ENCODE measurements around the gene MISP. TPM values are rescaled to one million over a fixed set of nuclear protein-coding genes. Genes with fewer than 3 reads are reported as not detected.

The MISP gene
- total RNA-seq, 2 donors from 2014 or later, result 285 to 320 TPM

DNA sequence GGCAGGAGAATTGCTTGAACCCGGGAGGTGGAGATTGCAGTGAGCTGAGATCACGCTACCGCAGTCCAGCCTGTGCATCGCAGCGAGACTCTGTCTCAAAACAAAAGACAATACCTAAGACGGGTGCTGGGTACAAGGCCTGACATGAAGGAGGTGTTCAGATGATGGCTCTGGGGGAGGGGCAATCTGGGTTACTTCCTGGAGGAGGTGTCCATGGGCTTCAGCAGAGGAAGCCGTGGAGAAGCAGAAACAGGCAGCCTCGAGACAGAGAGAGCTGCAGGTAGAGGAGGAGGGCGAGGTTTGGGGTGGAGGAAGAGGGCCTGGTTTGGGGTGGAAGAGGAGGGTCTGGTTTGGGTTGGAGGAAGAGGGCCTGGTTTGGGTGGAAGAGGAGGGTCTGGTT, 3.6 kb downstream of the MISP start:
- no peaks in the 10 kb centered on the region for H3K27me3 ChIP-seq
- TF ChIP-seq, protein P1, sequence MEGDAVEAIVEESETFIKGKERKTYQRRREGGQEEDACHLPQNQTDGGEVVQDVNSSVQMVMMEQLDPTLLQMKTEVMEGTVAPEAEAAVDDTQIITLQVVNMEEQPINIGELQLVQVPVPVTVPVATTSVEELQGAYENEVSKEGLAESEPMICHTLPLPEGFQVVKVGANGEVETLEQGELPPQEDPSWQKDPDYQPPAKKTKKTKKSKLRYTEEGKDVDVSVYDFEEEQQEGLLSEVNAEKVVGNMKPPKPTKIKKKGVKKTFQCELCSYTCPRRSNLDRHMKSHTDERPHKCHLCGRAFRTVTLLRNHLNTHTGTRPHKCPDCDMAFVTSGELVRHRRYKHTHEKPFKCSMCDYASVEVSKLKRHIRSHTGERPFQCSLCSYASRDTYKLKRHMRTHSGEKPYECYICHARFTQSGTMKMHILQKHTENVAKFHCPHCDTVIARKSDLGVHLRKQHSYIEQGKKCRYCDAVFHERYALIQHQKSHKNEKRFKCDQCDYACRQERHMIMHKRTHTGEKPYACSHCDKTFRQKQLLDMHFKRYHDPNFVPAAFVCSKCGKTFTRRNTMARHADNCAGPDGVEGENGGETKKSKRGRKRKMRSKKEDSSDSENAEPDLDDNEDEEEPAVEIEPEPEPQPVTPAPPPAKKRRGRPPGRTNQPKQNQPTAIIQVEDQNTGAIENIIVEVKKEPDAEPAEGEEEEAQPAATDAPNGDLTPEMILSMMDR (IDR thresholded peaks at IDR 0.05), result no peak
- DNase-seq, result peak; percentile 73
- H3K27ac ChIP-seq, result peak overlapping the region; percentile 98
- H3K9me3 ChIP-seq, result no peaks in the 10 kb centered on the region
- H3K36me3 ChIP-seq, result no peaks in the 10 kb centered on the region
- H3K4me3 ChIP-seq, result no peak overlapping the region
- intact Hi-C loops (cut with DNase I), result no loop called here
- H3K9ac ChIP-seq (ENCODE audit: low read depth in 2 of 2, low read length in 2 of 2), result peak overlapping the region; percentile 55 to 73
- H3K4me1 ChIP-seq, result no peaks in the 10 kb centered on the region

DNA sequence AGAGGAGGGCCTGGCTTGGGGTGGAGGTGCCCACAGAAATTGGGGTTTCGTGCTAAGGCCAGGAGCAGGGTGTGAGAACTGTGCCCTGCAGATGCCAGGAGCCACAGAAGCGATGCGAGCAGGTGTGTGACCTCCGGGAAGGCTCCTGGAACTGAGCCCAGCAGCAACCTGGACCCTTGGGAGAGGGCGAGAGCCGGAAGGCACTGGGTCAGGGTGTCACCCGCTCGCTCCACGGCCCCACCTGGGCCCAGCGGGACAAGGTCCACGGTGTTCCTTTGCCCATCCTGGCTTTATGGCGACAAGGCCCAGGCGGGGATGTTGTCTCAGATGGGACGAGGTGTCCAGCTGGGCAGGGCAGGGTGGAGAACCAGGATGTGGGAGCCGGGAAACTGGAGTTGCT, 4.2 kb downstream of the MISP start:
- no peaks in the 10 kb centered on the region for H3K4me1 ChIP-seq
- intact Hi-C loops (cut with DNase I), result no loop called here
- H3K9me3 ChIP-seq, result no peaks in the 10 kb centered on the region
- no peaks in the 10 kb centered on the region for H3K27me3 ChIP-seq
- peak overlapping the region; percentile 55 to 73 for H3K9ac ChIP-seq (ENCODE audit: low read depth in 2 of 2, low read length in 2 of 2)
- no peaks in the 10 kb centered on the region for H3K36me3 ChIP-seq
- TF ChIP-seq, protein P1 (IDR thresholded peaks at IDR 0.05), result no peak
- peak; percentile 84 for DNase-seq
- H3K4me3 ChIP-seq, result no peak overlapping the region
- peak overlapping the region; percentile 98 for H3K27ac ChIP-seq

DNA sequence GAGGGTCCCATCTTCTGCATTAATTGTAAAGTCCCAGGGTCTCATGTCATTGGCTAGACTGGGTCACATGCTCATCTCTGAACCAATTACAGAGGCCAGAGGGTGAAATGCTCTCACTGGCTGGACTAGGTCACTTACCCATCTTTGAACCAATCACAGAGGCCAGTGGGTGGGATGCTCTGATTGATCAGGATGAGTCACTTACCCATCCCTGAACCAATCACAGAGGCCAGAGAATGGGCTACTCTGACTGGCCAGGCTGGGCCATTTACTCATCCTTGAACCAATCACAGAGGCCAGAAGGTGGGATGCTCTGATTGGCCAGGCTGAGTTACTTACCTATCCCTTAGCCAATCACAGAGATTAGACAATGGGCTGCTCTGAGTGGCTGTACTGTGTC, 5.3 kb downstream of the MISP start:
- Histone ChIP-seq H3K36me3 (no peaks in the 10 kb centered on the region), H3K27me3 (no peaks in the 10 kb centered on the region), H3K9me3 (no peaks in the 10 kb centered on the region), H3K4me1 (no peaks in the 10 kb centered on the region), H3K9ac (ENCODE audit: low read depth in 2 of 2, low read length in 2 of 2) (no peak overlapping the region), H3K27ac (peak overlapping the region; percentile 98), H3K4me3 (no peak overlapping the region)
- intact Hi-C loops (cut with DNase I), result no loop called here
- no peak for DNase-seq
- TF ChIP-seq, protein P1 (IDR thresholded peaks at IDR 0.05), result no peak

DNA sequence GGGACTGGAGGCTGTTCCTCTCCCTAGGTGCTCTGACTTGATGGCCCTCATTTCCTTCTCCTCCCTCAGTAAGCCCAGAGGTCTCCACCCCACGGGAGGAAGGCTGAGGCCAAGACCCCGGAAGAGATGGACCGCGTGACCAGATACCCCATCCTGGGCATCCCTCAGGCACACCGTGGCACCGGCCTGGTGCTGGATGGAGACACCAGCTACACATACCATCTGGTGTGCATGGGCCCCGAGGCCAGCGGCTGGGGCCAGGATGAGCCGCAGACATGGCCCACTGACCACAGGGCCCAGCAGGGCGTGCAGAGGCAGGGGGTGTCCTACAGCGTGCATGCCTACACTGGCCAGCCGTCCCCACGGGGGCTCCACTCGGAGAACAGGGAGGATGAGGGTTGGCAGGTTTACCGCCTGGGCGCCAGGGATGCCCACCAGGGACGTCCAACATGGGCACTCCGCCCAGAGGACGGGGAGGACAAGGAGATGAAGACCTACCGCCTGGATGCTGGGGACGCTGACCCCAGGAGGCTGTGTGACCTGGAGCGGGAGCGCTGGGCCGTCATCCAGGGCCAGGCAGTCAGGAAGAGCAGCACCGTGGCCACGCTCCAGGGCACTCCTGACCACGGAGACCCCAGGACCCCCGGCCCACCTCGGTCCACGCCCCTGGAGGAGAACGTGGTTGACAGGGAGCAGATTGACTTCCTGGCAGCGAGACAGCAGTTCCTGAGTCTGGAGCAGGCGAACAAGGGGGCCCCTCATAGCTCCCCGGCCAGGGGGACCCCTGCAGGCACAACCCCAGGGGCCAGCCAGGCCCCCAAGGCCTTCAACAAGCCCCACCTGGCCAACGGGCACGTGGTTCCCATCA, 6.1 kb downstream of the MISP start:
- Histone ChIP-seq H3K4me1 (no peaks in the 10 kb centered on the region), H3K9me3 (no peaks in the 10 kb centered on the region), H3K4me3 (no peak overlapping the region), H3K36me3 (no peaks in the 10 kb centered on the region), H3K27me3 (no peaks in the 10 kb centered on the region), H3K27ac (no peak overlapping the region), H3K9ac (ENCODE audit: low read depth in 2 of 2, low read length in 2 of 2) (no peak overlapping the region)
- intact Hi-C loops (cut with DNase I), result no loop called here
- TF ChIP-seq, protein P1 (IDR thresholded peaks at IDR 0.05), result no peak
- no peak for DNase-seq

DNA sequence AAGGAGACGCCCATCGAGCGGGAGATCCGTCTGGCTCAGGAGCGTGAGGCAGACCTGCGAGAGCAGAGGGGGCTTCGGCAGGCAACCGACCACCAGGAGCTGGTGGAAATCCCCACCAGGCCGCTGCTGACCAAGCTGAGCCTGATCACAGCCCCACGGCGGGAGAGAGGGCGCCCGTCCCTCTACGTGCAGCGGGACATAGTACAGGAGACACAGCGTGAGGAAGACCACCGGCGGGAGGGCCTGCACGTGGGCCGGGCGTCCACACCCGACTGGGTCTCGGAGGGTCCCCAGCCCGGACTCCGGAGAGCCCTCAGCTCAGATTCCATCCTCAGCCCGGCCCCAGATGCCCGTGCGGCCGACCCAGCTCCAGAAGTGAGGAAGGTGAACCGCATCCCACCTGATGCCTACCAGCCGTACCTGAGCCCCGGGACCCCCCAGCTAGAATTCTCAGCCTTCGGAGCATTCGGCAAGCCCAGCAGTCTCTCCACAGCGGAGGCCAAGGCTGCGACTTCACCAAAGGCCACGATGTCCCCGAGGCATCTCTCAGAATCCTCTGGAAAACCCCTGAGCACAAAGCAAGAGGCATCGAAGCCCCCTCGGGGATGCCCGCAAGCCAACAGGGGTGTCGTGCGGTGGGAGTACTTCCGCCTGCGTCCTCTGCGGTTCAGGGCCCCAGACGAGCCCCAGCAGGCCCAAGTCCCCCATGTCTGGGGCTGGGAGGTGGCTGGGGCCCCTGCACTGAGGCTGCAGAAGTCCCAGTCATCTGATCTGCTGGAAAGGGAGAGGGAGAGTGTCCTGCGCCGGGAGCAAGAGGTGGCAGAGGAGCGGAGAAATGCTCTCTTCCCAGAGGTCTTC, 7.1 kb downstream of the MISP start:
- intact Hi-C loops (cut with DNase I), result no loop called here
- Histone ChIP-seq H3K27me3 (no peaks in the 10 kb centered on the region), H3K36me3 (no peaks in the 10 kb centered on the region), H3K4me3 (no peak overlapping the region), H3K9me3 (no peaks in the 10 kb centered on the region), H3K4me1 (no peaks in the 10 kb centered on the region), H3K27ac (no peak overlapping the region), H3K9ac (ENCODE audit: low read depth in 2 of 2, low read length in 2 of 2) (no peak overlapping the region)
- TF ChIP-seq, protein P1 (IDR thresholded peaks at IDR 0.05), result no peak
- no peak for DNase-seq
